K562 (cell line): ENCODE results near the gene CHMP4B. TPM values are rescaled to one million over a fixed set of nuclear protein-coding genes. Genes with fewer than 3 reads are reported as not detected.
A peak's percentile ranks its signal among the peaks of the same experiment; 100 is the strongest.

ENCODE experiments used
- FOSL1 ChIP-seq: fragments of 200-800 bp; sonication (Bioruptor generic); conservative IDR thresholded peaks from 2 replicates; pipeline ENCODE4 v1.6.1; 2016; ENCODE audit warnings: missing genetic modification characterization, missing compliant biosample characterization
- FOXK2 ChIP-seq, 2 experiments: fragments of 450-650 bp; IDR thresholded peaks in 1 of 2; conservative IDR thresholded peaks in 1 of 2; 2 replicates each; pipeline ENCODE4 v1.6.1; 2016; ENCODE audit warnings: low read depth in 2 of 2, mild to moderate bottlenecking in 1 of 2
- GATAD2A ChIP-seq: fragments of 450-650 bp; IDR thresholded peaks from 2 replicates; pipeline ENCODE4 v1.6.1; 2017
- GATAD2B ChIP-seq: fragments of 450-650 bp; IDR thresholded peaks from 2 replicates; pipeline ENCODE4 v1.6.1; 2017; ENCODE audit warnings: mild to moderate bottlenecking, borderline replicate concordance
- JUND ChIP-seq, 2 experiments: IDR thresholded peaks; 2 replicates in 1 of 2; 3 replicates in 1 of 2; pipeline ENCODE4 v1.6.1; 2011; ENCODE audit warnings: borderline replicate concordance in 2 of 2, low read depth in 2 of 2, low read length in 2 of 2, improper control_type of control experiment in 1 of 2, missing biosample characterization in 1 of 2, missing genetic modification characterization in 1 of 2, missing genetic modification reagents in 1 of 2
- KDM1A ChIP-seq, 2 experiments: fragments of 450-650 bp; IDR thresholded peaks; 2 replicates each; pipeline ENCODE4 v1.6.1; 2016; ENCODE audit warnings: mild to moderate bottlenecking in 2 of 2
- MBD2 ChIP-seq: sonication (generic); IDR thresholded peaks from 2 replicates; pipeline ENCODE4 v1.6.1; 2016; ENCODE audit warnings: low read depth, borderline replicate concordance
- MEF2A ChIP-seq: IDR thresholded peaks from 2 replicates; pipeline ENCODE4 v1.6.1; 2011; ENCODE audit warnings: low read depth, mild to moderate bottlenecking, low read length, moderate library complexity; ENCODE audit not compliant: control insufficient read depth
- NR3C1 ChIP-seq: sonication (generic); formaldehyde crosslinking; IDR thresholded peaks from 2 replicates; pipeline ENCODE4 v1.8.1; 2022; ENCODE audit warnings: missing genetic modification reagents
- RBM39 ChIP-seq: fragments of 200-400 bp; formaldehyde crosslinking; optimal IDR thresholded peaks from 2 replicates; pipeline ENCODE3; 2018; ENCODE audit warnings: low read depth, low read length
- RFX5 ChIP-seq: IDR thresholded peaks from 2 replicates; pipeline ENCODE4 v1.6.1; 2011; ENCODE audit warnings: low read depth, mild to moderate bottlenecking, improper control_type of control experiment, low read length
- SETDB1 ChIP-seq: IDR thresholded peaks from one replicate; pipeline ENCODE4 v1.6.1; 2012; ENCODE audit warnings: low read length, control low read depth, inconsistent platforms
- SMARCC2 ChIP-seq: fragments of 450-650 bp; IDR thresholded peaks from 2 replicates; pipeline ENCODE4 v1.6.1; 2017; ENCODE audit warnings: antibody characterized with exemption, moderate library complexity, mild to moderate bottlenecking, low read depth
- SRSF9 ChIP-seq: fragments of 200-400 bp; formaldehyde crosslinking; IDR thresholded peaks from 2 replicates; pipeline ENCODE4 v1.6.1; 2017; ENCODE audit warnings: low read depth, low read length, borderline replicate concordance
- STAG1 ChIP-seq: sonication (generic); formaldehyde crosslinking; IDR thresholded peaks from 2 replicates; pipeline ENCODE4 v1.5.0; 2020; ENCODE audit warnings: missing genetic modification reagents, borderline replicate concordance
- TGIF2 ChIP-seq: sonication (generic); formaldehyde crosslinking; IDR thresholded peaks from 2 replicates; pipeline ENCODE4 v1.8.1; 2022; ENCODE audit warnings: mild to moderate bottlenecking, missing genetic modification reagents, moderate library complexity
- U2AF1 ChIP-seq: fragments of 200-400 bp; formaldehyde crosslinking; optimal IDR thresholded peaks from 2 replicates; pipeline ENCODE3; 2017; ENCODE audit warnings: mild to moderate bottlenecking, low read depth, low read length, moderate library complexity
- ZBTB7A ChIP-seq: IDR thresholded peaks from 2 replicates; pipeline ENCODE4 v1.6.1; 2011; ENCODE audit warnings: low read depth, mild to moderate bottlenecking, low read length, moderate library complexity, borderline replicate concordance; ENCODE audit not compliant: control insufficient read depth
- ZFP91 ChIP-seq: sonication (generic); formaldehyde crosslinking; IDR thresholded peaks from 2 replicates; pipeline ENCODE4 v1.8.0; 2022; ENCODE audit warnings: mild to moderate bottlenecking, missing genetic modification reagents
- ZKSCAN3 ChIP-seq: fragments of 250-450 bp; sonication (Bioruptor Pico); IDR thresholded peaks from 2 replicates; pipeline ENCODE4 v1.4.0; 2020
- ZNF347 ChIP-seq: fragments of 450-650 bp; formaldehyde crosslinking; IDR thresholded peaks from 2 replicates; pipeline ENCODE4 v1.4.0; 2020; ENCODE audit warnings: low read depth, mild to moderate bottlenecking, moderate library complexity
- ZNF592 ChIP-seq: fragments of 450-650 bp; IDR thresholded peaks from 2 replicates; pipeline ENCODE4 v1.6.1; 2017; ENCODE audit warnings: antibody characterized with exemption, mild to moderate bottlenecking
- ZNF778 ChIP-seq: fragments of 450-650 bp; formaldehyde crosslinking; IDR thresholded peaks from 2 replicates; pipeline ENCODE4 v1.4.0; 2020; ENCODE audit warnings: mild to moderate bottlenecking, moderate library complexity
- polyA plus RNA-seq, 8 experiments: library from polyadenylated mRNA; depleted of rRNA in 4 of 8; stranded (reverse) in 5 of 8; unstranded in 3 of 8; fragments of >200 nt; fragmentation: Nextera tagmentation in 2 of 8; fragmentation: Illumina TruSeq in 1 of 8; extraction: Ambion mirVana in 2 of 8; extraction: Trizol in 1 of 8; gene quantifications; 2 replicates each; pipeline versions ENCODE4 v1.2.1 to v1.2.3, GENCODE V29; 2011 to 2014; ENCODE audit warnings: inconsistent platforms in 1 of 8, missing spikeins in 1 of 8
- total RNA-seq, 7 experiments: library from RNA; depleted of rRNA in 6 of 7; stranded (reverse); fragments of >200 nt in 6 of 7; fragmentation: Illumina TruSeq in 2 of 7; extraction: Trizol in 2 of 7; gene quantifications; 2 replicates each; pipeline versions ENCODE4 v1.2.1 to v1.2.3, GENCODE V29; 2011 to 2021; ENCODE audit warnings: low replicate concordance in 1 of 7

Gene CHMP4B
- total and polyA plus RNA-seq, 9 of the 15 experiments (the other 6 are each of a cell fraction or from before 2014, with no cell fraction given), result 1.8 to 64.7 (median 31.8) TPM

GRCh38 chr20:33812152-33812849, 1.2 kb downstream of the CHMP4B start (continued):
- TF ChIP-seq ZFP91 (CRISPR knock-in tag), result no peak
- TF ChIP-seq ZNF592, result no peak
- TF ChIP-seq ZNF347 (CRISPR knock-in tag), result no peak
- TF ChIP-seq GATAD2B, result 0 out of 2 replicates have a peak, but pooled peaks have one; percentile 35
- TF ChIP-seq FOXK2 (conservative IDR thresholded peaks at IDR 0.05 in 1 of 2, IDR thresholded peaks at IDR 0.05 in 1 of 2; ENCODE audit: low read depth in 2 of 2), result peak in 1 of 2 experiments; percentile 18; a peak in 1 of 4 replicates
- TF ChIP-seq GATAD2A, result no peak
- no peak for TF ChIP-seq STAG1 (CRISPR knock-in tag)
- no peak for TF ChIP-seq U2AF1
- TF ChIP-seq SRSF9, result no peak
- no peak for TF ChIP-seq SETDB1
- peak; percentile 87 for TF ChIP-seq JUND (IDR thresholded peaks at IDR 0.05; ENCODE audit: borderline replicate concordance, low read depth, low read length)
- peak; percentile 69; the same call in 1 of the 3 replicates for TF ChIP-seq JUND (tag; IDR thresholded peaks at IDR 0.05; ENCODE audit: borderline replicate concordance, low read depth, low read length)
- peak; percentile 87 for TF ChIP-seq FOSL1 (tag)
- TF ChIP-seq ZKSCAN3 (CRISPR knock-in tag), result no peak
- TF ChIP-seq MBD2, result no peak
- TF ChIP-seq NR3C1 (CRISPR knock-in tag), result no peak
- TF ChIP-seq RFX5, result no peak
- peak; percentile 13 for TF ChIP-seq RBM39
- TF ChIP-seq KDM1A (IDR thresholded peaks at IDR 0.05), result peak; percentile 14 to 44; a peak in 2 of 4 replicates
- no peak for TF ChIP-seq TGIF2
- 0 out of 2 replicates have a peak, but pooled peaks have one; percentile 8 for TF ChIP-seq ZBTB7A
- peak; percentile 54; the same call in 1 of the 2 replicates for TF ChIP-seq SMARCC2
- TF ChIP-seq ZNF778 (CRISPR knock-in tag), result no peak
- peak; percentile 52; the same call in 1 of the 2 replicates for TF ChIP-seq MEF2A
